Activated CD4-positive, CD25-positive, alpha-beta regulatory T cell (primary cell): Measurements from ENCODE around the gene FHAD1.
"Not testable (repeated sequence)": the region's sequence is repeated elsewhere in the genome, so short reads cannot be mapped to it uniquely, and the experiment has no call there.

ENCODE experiments used
- DNase-seq, 4 experiments: peaks; one replicate each; lab custom pipeline; 2025; lab: John Stamatoyannopoulos, UW

FHAD1 gene

GRCh38 chr1:15370781-15371520 lies 123.9 kb downstream of the FHAD1 start:
- DNase-seq = no peak

DNA sequence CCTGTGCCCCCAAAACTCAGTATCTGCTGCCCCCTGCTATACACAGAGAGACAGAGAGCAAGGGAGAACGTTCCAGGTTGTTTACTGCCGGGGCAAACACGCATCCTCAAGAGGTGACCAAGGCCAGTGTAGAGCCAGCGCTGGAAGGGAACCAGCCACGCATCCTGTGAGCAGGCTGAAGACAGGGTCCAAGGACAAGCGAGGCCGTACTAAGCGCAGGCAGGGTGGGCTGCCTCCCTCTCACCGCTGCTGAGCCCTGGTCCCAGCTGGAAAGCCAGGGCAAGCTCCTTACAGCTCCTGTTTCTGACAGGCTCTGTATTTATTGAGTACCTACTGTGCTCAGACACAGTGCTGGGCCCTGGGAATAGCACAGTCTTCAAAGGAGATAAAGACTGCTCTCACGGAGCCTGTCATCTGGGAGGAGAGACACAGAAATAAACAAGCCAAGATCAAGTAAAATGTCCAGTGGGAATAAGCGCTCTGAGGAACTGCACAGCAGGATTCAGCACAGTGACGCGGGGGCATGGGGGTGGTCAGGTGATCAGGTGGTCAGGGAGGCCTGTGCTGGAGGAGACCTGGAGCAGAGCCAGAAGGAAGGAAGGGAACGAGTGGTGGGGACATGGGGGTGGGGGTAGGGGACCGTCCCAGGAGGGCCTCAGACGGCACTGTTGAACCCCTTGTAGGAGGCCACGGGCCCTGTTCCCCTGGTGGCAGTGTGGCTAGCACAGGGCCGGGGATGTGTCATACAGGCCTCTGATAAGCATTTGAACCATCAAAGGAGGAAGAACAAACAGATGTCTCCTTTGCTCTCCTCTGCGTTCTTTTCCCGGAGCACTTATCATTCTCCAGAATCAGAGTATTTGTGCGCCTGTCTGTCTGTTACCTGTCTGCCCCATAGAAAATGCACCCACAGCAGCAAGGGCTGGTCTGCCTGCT lies 124.9 kb downstream of the FHAD1 start:
- no peak for DNase-seq

GRCh38 chr1:15378729-15379128 lies 131.7 kb downstream of the FHAD1 start:
- no peak for DNase-seq

GRCh38 chr1:15379151-15379550 lies 132.1 kb downstream of the FHAD1 start:
- DNase-seq = not testable (repeated sequence)

- DNase-seq = no peak
Measured at GRCh38 chr1:15380601-15381508, 133.8 kb downstream of the FHAD1 start.

DNA sequence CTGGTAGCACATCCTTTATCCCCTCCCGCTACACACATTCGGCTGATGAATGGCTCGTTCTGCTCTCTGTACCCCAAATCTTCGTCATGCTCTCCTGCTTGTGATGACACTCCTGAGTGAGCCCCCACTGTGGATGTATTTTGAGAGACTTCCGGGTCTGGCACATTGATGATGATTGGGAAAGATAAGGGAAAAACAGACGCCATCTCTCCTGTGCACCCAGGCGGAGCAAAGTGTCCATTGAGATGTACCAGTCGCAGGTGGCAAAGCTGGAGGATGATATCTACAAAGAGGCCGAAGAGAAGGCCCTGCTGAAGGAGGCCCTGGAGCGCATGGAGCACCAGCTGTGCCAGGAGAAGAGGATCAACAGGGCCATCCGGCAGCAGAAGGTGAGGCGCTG lies 134.8 kb downstream of the FHAD1 start:
- no peak for DNase-seq

GRCh38 chr1:15382601-15383518 lies 135.8 kb downstream of the FHAD1 start:
- no peak for DNase-seq

DNA sequence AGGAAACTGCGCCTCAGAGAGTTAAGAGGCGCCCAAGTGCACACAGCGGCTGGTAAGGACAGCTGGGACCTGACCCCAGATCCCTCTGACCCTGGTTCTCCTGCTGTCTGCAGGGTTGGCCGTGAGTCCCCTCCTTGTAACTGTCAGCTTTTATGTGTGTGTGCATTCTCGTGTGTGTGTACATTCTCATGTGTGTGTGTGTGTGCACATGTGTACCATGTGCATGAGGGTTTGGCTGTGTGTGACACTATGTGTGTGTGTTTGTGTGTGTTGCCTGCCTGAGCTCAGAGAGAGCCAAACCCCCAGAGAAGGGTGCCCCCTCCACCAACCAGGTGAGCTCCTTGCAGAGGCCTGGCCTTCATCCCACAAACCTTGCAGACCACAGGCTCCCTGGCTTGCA lies 136.8 kb downstream of the FHAD1 start:
- DNase-seq = no peak

DNA sequence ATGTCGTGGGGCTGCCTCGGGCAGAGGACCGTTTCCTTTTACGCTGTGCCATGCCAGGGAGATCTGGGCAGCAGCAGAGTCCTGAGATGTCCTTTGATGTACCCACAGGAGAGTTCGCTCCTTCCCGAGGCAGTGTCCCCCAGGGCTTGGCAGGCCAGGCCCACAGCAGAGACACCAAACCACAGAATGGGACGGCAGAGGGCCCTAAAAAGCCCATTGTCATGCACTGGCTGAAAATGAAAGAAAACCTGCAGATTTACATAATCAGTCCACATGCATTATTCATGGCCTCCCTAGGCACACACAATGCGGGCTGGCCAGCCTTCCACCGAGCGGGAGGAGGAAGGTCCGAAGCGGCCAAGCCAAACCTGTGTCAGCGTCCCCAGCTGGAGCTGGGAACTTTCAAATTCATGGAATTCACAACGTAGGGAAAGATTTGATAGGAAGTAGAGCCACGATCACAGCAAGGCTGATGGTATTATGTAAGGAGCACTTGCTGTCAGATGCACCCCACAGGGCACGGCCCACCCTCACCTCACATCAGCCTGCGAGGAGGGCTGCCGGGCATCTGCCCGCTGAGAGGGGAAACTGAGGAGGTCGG lies 137.4 kb downstream of the FHAD1 start:
- DNase-seq = no peak

GRCh38 chr1:15385420-15385819 lies 138.4 kb downstream of the FHAD1 start:
- DNase-seq = no peak

- no peak for DNase-seq
Measured at GRCh38 chr1:15386164-15386749, 139.2 kb downstream of the FHAD1 start.

DNA sequence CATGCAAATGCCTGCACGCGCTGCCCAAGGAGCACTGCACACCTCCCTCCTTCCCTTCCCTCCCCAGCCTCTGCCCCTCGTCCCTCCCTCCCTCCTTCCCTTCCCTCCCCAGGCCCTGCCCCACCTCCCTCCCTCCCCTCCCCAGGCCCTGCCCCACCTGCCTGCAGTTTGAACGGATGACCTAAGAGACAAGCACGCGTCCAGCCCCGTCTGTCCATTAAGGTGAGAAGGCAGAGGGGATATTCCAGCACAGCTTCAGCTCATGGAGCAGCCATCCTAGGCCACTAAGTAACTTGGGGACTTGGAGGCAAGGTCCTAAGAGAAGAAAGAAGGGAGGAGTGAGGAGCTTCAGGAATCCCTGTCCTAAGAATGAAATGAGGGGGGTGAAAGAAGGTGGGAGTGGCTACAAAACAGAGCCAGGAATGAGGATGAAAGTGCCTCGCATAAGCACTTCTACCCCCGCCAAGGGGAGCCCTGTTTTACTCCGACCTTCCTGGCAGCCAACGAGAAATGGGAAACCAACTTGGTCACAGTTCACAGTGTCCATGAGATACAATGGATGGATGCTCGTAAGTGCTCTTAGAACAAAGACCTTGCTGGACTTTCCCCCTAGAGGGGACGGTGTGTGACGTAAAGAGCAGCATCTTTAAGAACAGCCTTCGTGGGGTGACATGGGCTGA lies 141.3 kb downstream of the FHAD1 start:
- DNase-seq = no peak

DNA sequence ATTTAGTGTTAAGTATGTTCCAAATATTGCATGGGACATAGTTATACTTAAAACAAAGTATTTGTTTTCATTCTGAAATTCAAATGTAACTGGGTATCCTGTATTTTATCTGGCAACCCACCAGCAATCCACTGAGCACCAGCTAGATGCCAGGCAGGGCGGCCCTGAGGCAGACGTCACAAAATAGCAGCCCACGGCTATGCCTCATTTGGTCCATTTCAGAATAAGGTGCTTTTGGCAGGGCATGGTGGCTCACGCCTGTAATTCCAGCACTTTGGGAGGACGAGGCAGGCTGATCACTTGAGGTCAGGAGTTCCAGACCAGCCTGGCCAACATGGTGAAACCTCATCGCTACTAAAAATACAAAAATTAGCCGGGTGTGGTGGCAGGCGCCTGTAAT lies 142.8 kb downstream of the FHAD1 start:
- not testable (repeated sequence) for DNase-seq

DNA sequence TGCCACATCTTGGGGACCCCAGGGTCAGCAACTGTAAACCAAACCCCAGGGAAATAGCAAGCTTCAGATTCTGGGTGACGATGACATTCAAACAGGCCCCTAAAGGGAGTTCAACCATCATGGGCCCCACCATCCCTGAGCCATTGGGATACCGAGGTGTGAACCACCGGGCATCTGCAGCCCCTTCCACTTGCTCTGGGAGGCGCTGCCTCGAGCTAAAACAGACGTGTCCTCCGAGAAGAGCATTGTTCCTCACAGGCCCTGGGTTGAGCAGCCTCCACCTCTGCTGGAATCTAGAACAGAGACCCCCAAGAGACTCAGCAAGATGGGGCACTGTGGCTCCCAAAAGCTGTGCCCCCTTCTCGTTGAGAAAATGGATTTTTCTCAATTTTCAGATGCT lies 143.6 kb downstream of the FHAD1 start:
- DNase-seq = no peak

DNA sequence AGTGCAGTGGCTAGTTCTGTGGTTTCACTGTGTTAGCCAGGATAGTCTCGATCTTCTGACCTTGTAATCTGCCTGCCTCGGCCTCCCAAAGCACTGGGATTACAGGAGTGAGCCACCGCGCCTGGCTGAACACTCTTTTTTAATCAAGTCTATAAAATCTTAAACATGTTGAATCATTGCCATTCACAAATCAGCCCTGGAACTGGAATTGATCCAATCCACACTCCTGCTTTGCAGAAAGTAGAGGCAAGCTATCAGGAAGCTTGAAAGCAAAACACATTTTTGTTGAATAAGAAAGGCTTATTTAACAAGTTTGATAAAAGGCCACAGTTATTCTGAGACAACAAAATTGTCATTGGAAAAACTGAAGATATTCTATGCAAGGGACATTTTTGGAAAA lies 144.3 kb downstream of the FHAD1 start:
- DNase-seq = no peak

GRCh38 chr1:15393475-15394257 lies 146.6 kb downstream of the FHAD1 start:
- DNase-seq = no peak

GRCh38 chr1:15394258-15394690 lies 147.3 kb downstream of the FHAD1 start:
- no peak for DNase-seq

DNA sequence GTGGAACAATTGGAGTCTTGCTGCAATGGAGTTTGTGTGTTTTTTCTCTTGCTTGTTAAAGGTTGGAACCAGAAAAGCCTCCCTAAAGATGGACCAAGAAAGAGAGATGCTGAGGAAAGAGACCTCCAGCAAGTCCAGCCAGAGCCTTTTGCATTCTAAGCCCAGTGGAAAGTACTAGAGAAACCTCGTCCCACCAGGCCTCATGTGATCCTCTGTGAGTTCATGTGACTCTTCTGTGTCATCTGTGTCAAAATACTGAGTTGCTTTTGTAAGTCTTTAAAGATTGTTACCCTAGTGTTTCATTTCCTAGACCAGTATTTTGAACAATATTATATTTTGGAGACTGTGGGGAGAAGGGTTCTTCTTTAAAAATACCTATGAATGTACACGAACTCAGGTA lies 150.2 kb downstream of the FHAD1 start:
- DNase-seq = no peak

GRCh38 chr1:15399710-15400109 lies 152.7 kb downstream of the FHAD1 start:
- DNase-seq = no peak
